Measurements from ENCODE around the gene AP1S2. TPM values are rescaled to one million over a fixed set of nuclear protein-coding genes. Genes with fewer than 3 reads are reported as not detected.

AP1S2 gene
- polyA plus RNA-seq, 1 of the 3 experiments (the other 2 are of a cell fraction), result 17.7 TPM

GRCh38 chrX:15888062-15888461, 33.4 kb upstream of the AP1S2 start (continued):
- TF ChIP-seq, protein P1, sequence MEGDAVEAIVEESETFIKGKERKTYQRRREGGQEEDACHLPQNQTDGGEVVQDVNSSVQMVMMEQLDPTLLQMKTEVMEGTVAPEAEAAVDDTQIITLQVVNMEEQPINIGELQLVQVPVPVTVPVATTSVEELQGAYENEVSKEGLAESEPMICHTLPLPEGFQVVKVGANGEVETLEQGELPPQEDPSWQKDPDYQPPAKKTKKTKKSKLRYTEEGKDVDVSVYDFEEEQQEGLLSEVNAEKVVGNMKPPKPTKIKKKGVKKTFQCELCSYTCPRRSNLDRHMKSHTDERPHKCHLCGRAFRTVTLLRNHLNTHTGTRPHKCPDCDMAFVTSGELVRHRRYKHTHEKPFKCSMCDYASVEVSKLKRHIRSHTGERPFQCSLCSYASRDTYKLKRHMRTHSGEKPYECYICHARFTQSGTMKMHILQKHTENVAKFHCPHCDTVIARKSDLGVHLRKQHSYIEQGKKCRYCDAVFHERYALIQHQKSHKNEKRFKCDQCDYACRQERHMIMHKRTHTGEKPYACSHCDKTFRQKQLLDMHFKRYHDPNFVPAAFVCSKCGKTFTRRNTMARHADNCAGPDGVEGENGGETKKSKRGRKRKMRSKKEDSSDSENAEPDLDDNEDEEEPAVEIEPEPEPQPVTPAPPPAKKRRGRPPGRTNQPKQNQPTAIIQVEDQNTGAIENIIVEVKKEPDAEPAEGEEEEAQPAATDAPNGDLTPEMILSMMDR (IDR thresholded peaks at IDR 0.05), result no peak
- no peak for TF ChIP-seq POLR2AphosphoS5 (IDR thresholded peaks at IDR 0.05; ENCODE audit: low read depth, low read length)
- TF ChIP-seq JUND (IDR thresholded peaks at IDR 0.05), result no peak
- TF ChIP-seq, protein P2, sequence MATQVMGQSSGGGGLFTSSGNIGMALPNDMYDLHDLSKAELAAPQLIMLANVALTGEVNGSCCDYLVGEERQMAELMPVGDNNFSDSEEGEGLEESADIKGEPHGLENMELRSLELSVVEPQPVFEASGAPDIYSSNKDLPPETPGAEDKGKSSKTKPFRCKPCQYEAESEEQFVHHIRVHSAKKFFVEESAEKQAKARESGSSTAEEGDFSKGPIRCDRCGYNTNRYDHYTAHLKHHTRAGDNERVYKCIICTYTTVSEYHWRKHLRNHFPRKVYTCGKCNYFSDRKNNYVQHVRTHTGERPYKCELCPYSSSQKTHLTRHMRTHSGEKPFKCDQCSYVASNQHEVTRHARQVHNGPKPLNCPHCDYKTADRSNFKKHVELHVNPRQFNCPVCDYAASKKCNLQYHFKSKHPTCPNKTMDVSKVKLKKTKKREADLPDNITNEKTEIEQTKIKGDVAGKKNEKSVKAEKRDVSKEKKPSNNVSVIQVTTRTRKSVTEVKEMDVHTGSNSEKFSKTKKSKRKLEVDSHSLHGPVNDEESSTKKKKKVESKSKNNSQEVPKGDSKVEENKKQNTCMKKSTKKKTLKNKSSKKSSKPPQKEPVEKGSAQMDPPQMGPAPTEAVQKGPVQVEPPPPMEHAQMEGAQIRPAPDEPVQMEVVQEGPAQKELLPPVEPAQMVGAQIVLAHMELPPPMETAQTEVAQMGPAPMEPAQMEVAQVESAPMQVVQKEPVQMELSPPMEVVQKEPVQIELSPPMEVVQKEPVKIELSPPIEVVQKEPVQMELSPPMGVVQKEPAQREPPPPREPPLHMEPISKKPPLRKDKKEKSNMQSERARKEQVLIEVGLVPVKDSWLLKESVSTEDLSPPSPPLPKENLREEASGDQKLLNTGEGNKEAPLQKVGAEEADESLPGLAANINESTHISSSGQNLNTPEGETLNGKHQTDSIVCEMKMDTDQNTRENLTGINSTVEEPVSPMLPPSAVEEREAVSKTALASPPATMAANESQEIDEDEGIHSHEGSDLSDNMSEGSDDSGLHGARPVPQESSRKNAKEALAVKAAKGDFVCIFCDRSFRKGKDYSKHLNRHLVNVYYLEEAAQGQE (IDR thresholded peaks at IDR 0.05; ENCODE audit: low read depth, low read length), result no peak

DNA sequence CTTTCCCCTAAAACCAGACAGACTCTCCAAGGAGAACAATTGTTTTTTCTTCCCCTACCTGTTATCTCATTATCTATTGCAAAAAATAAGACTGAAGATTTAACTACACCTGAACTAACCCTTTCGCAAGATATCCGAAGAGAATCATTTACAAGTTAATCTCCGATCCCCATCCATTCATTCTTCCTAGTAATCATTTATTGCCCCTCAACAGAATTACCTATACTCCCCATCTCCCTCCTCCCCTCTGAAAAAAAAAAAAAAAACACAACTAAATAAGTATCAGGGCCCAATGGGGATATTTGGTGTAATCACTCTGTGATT, 28.9 kb upstream of the AP1S2 start:
- Histone ChIP-seq H3K79me2 (ENCODE audit: insufficient read depth) (no peaks in the 10 kb centered on the region), H3K9ac (no peak overlapping the region), H3K4me3 (ENCODE audit: low read depth in 2 of 2, low read length in 1 of 2) (no peak overlapping the region), H3K4me1 (ENCODE audit: control insufficient read depth in 1 of 2, insufficient read depth in 2 of 2, low read depth in 1 of 2, low read length in 1 of 2) (no peaks in the 10 kb centered on the region), H2AFZ (ENCODE audit: low read depth) (no peak overlapping the region), H3K27ac (ENCODE audit: low read depth in 2 of 2, low read length in 1 of 2) (no peak overlapping the region), H3K4me2 (no peak overlapping the region), H3K9me2 (no peaks in the 10 kb centered on the region), H3K27me3 (ENCODE audit: insufficient read depth) (no peaks in the 10 kb centered on the region; the same call in 1 of the 2 replicates), H3K9me3 (no peaks in the 10 kb centered on the region), H3F3A (replicated peaks; ENCODE audit: insufficient read depth) (no peaks in the 10 kb centered on the region), H3K36me3 (replicated peaks in 1 of 2; ENCODE audit: control insufficient read depth in 1 of 2, insufficient read depth in 2 of 2, low read length in 1 of 2) (no peaks in the 10 kb centered on the region), H4K20me1 (ENCODE audit: insufficient read depth) (no peaks in the 10 kb centered on the region)
- ChIA-PET POLR2A (no interaction called here), CTCF (no interaction called here)
- 75% methylated on average over 3 of the region's 3 CpGs for WGBS (ENCODE audit: low lambda C conversion rate)
- TF ChIP-seq IRF3 (IDR thresholded peaks at IDR 0.05; ENCODE audit: low read depth, low read length) (no peak), NFIC (IDR thresholded peaks at IDR 0.05; ENCODE audit: borderline replicate concordance) (no peak), USF2 (IDR thresholded peaks at IDR 0.05; ENCODE audit: borderline replicate concordance, low read depth, low read length) (no peak), SIN3A (IDR thresholded peaks at IDR 0.05; ENCODE audit: borderline replicate concordance, low read depth, low read length) (no peak), ELF1 (IDR thresholded peaks at IDR 0.05) (no peak), GABPA (IDR thresholded peaks at IDR 0.05; ENCODE audit: low read depth) (no peak), USF1 (IDR thresholded peaks at IDR 0.05; ENCODE audit: borderline replicate concordance, low read depth) (no peak), FOSL2 (IDR thresholded peaks at IDR 0.05; ENCODE audit: borderline replicate concordance, low read depth) (no peak), MAX (IDR thresholded peaks at IDR 0.05; ENCODE audit: low read depth) (no peak), YY1 (IDR thresholded peaks at IDR 0.05; ENCODE audit: low read depth) (no peak)
- TF ChIP-seq, protein P3, sequence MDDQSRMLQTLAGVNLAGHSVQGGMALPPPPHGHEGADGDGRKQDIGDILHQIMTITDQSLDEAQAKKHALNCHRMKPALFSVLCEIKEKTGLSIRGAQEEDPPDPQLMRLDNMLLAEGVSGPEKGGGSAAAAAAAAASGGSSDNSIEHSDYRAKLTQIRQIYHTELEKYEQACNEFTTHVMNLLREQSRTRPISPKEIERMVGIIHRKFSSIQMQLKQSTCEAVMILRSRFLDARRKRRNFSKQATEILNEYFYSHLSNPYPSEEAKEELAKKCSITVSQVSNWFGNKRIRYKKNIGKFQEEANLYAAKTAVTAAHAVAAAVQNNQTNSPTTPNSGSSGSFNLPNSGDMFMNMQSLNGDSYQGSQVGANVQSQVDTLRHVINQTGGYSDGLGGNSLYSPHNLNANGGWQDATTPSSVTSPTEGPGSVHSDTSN (IDR thresholded peaks at IDR 0.05), result no peak
- DNase-seq, result no peak

Data from SK-N-SH (cell line).